ACC112 (cell line): Measurements from ENCODE around the gene RHD.
"Not testable (repeated sequence)": the region's sequence is repeated elsewhere in the genome, so short reads cannot be mapped to it uniquely, and the experiment has no call there.

Experiments used
- H2AFZ ChIP-seq: fragments of 200-600 bp; sonication (generic); one replicate; pipeline ENCODE4 v1.6.0; 2017; ENCODE audit warnings: antibody characterized with exemption, low read length; ENCODE audit not compliant: unreplicated experiment
- H3K27ac ChIP-seq: fragments of 200-600 bp; sonication (generic); 2 replicates; pipeline ENCODE4 v1.5.1; 2014; ENCODE audit warnings: low read depth, mild to moderate bottlenecking, antibody characterized with exemption, low read length, moderate library complexity
- H3K27me3 ChIP-seq: fragments of 200-600 bp; sonication (generic); 2 replicates; pipeline ENCODE4 v1.6.1; 2014; ENCODE audit warnings: mild to moderate bottlenecking, antibody characterized with exemption, low read length, moderate library complexity, mixed read lengths; ENCODE audit not compliant: insufficient read depth
- H3K36me3 ChIP-seq: fragments of 200-600 bp; sonication (generic); 2 replicates; pipeline ENCODE4 v1.6.1; 2016; ENCODE audit warnings: mild to moderate bottlenecking, antibody characterized with exemption, low read length, moderate library complexity, mixed read lengths; ENCODE audit not compliant: insufficient read depth
- H3K4me1 ChIP-seq: fragments of 200-600 bp; sonication (generic); one replicate; pipeline ENCODE4 v1.6.1; 2016; ENCODE audit warnings: low read length, mixed read lengths; ENCODE audit not compliant: insufficient read depth, unreplicated experiment, control insufficient read depth
- H3K4me3 ChIP-seq: fragments of 200-600 bp; sonication (generic); 2 replicates; pipeline ENCODE4 v1.5.1; 2014; ENCODE audit warnings: mild to moderate bottlenecking, low read depth, low read length
- H3K79me2 ChIP-seq: fragments of 200-600 bp; sonication (generic); one replicate; pipeline ENCODE4 v1.6.0; 2016; ENCODE audit warnings: low read length; ENCODE audit not compliant: control insufficient read depth, unreplicated experiment, insufficient read depth

RHD gene

DNA sequence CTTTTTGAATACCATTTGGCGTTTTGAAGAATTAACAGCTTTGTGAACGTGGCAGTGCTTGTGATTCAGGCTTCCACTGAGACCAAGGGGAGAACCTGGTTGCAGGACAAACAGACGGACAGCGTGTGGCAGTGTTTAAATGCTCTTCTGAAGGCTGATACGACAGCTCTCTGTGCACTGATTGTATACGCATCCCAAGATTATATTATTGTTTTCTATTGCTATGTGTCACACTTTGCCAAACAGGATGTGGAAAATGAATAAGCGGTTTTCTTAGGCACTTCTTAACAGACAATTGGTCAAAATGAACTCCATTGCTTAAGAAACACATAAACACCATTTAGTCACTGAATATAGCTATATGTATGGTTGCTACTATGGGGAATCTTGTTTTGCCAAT lies 12.5 kb upstream of the RHD start:
- peak overlapping the region; percentile 88 for H3K27ac ChIP-seq
- peak overlapping the region; percentile 32; the same call in 1 of the 2 replicates for H3K4me3 ChIP-seq
- H3K36me3 ChIP-seq, H3K27me3 ChIP-seq, H3K4me1 ChIP-seq, H2AFZ ChIP-seq: not testable (repeated sequence)
- H3K79me2 ChIP-seq, result peaks cover 11% of the 10 kb centered on the region

DNA sequence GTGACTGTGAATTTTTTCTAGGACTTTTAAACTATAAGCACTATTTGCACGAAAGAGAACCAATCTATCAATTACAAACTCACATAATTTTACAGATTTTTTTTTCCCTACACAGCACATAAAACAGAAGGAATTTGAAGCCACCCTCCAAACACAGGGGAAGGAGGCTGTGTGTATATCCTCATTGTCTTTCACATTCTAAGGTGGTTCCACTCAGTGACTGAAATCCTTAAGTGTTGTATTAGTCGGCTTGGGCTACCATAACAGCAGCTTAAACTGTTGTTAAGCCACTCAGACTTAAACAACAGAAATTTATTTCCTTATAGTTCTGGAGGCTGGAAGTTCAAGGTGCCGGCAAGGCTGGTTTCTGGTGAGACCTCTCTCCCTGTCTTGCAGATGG lies 12.0 kb upstream of the RHD start:
- H3K4me3 ChIP-seq, result peak overlapping the region; percentile 32; the same call in 1 of the 2 replicates
- not testable (repeated sequence) for H2AFZ ChIP-seq, H3K4me1 ChIP-seq, H3K27me3 ChIP-seq, H3K36me3 ChIP-seq
- peak overlapping the region; percentile 88 for H3K27ac ChIP-seq
- peaks cover 11% of the 10 kb centered on the region for H3K79me2 ChIP-seq

DNA sequence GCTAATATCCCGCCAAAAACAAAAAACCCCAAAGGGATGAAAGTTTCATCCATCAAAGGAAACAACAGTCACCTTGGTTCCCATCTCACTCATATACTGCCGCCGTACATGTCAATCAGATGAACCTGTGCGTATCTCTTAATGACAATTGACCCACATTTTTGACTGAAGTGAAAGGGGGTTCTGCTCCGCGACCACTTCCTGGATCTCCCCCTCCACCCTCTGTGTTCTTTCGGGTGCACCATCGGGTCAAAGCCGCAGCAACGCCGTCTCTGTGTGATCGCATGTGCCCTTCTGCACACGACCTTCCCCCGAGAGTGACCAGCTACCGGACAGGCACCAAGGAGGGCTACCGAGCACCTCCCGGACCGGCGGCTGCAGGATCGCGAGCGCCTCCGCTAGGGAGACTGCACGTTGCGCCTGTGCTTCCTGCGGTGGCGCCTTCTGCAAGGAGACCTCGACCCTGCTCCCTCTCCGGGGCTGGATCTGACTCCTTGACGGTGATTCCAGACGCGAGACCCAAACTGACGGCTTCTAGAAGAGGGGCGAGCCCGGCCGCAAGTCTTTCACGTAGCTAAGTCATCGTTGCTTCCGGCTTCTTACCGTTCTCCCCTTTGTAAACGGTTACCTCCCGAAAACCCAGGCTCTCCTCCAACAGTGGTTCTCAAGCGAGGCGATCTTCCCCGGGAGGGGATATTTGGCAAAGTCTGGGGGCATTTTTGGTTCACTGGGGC lies 5.6 kb upstream of the RHD start:
- H2AFZ ChIP-seq, H3K36me3 ChIP-seq, H3K27ac ChIP-seq, H3K79me2 ChIP-seq, H3K27me3 ChIP-seq, H3K4me1 ChIP-seq: not testable (repeated sequence)
- peak overlapping the region; percentile 75 for H3K4me3 ChIP-seq

DNA sequence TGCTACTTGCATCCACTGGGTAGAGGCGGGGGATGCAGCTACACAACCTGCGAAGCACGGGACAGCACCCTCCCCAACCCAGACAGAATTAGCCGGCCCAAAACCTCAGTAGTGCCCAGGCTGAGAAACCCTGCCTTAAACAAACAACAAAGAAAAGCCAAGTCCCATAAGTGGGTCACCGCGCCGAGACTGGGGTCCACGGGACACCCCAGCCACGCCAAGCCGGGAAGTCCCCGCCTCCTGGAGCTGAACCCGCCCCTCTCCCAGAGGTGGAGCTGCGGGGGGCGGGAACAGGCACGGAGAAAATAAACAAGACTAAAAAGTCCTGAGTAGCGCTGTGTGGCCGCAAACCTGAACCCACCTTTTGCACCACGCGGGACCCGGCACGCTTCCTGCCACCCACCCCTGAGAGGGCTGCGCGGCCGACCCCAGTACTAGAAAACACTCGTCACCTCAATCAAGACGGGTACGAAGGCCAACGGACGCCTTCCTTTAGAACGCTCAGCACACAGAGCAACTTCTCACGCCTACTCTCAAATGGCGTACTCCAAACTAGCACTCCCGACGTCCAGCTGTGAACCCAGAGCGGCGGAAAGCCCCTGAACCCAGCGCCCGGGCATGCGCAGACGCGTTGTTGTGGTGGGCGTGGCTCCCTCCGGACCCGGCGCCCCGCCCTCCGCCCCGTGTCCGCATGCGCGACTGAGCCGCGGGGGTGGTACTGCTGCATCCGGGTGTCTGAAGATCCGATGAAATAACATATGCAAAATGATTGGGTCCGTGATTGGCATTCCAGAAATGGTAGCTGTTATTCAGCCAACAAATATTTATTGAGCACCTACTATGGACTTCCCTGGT lies 4.8 kb upstream of the RHD start:
- H3K27me3 ChIP-seq, H2AFZ ChIP-seq, H3K4me1 ChIP-seq, H3K79me2 ChIP-seq, H3K36me3 ChIP-seq: not testable (repeated sequence)
- H3K27ac ChIP-seq, result peak overlapping the region; percentile 61; the same call in 1 of the 2 replicates
- peak overlapping the region; percentile 57 for H3K4me3 ChIP-seq

DNA sequence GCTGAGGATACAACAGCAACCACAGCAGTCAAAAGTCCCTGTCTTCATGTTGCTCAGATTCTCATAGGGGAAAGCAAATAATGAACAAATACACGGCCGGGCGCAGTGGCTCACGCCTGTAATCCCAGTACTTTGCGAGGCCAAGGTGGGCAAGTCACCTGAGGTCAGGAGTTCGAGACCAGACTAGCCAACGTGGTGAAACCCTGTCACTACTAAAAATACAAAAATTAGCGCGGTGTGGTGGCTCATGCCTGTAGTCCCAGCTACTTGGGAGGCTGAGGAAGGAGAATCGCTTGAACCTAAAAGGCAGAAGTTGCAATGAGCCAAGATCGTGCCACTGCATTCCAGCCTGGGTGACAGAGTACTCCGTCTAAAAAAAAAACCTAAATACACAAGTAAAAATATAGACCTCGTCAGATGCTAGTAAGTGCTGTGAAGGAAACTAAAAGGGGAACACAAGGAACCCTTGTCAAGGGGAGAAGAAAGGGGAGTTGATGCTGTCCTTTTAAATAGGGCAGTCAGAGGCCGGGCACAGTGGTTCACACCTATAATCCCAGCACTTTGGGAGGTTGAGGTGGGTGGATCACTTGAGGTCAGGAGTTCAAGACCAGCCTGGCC lies 4.1 kb upstream of the RHD start:
- not testable (repeated sequence) for H3K4me1 ChIP-seq, H3K36me3 ChIP-seq, H3K79me2 ChIP-seq, H3K27me3 ChIP-seq, H2AFZ ChIP-seq, H3K27ac ChIP-seq
- H3K4me3 ChIP-seq, result peak overlapping the region; percentile 40; the same call in 1 of the 2 replicates

DNA sequence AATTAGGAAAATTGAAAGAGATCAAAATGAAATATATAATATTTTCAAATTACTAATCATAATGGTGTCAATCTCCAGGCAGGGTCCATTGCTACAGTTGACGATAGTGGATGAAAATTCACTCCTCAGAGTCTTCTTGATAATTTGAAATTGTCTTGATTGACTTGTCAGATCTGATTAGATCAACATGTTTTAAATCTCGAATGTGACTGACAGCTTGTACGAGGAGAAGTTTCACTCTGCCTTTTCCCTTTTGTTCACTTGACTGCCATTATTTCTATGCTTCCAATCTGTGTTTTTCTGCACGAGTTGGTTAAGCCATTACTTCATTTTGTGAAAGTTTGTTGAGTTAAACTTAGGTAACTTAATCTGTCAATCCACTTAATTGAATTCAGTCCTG lies 3.3 kb downstream of the RHD start:
- H2AFZ ChIP-seq, H3K4me3 ChIP-seq, H3K79me2 ChIP-seq, H3K27ac ChIP-seq, H3K27me3 ChIP-seq, H3K36me3 ChIP-seq, H3K4me1 ChIP-seq: not testable (repeated sequence)

DNA sequence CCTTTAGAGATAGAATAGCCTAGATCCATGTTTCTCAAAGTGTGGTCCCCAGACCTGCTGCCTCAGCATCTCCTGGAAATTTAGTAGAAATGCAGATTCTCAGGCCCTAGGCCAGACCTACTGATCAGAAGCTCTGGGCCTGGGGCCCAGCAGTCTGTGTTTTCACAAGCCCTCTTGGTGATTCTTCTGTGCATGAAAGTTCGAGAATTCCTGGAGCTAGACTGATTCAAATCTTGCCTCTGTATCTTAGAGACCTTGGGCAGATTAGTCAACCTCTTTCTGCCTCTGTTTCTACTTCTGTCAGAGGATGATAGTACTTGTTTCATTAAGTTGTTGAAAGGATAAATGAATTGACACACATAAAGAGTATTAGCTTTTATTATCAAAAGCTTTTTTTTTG lies 5.0 kb downstream of the RHD start:
- not testable (repeated sequence) for H3K27me3 ChIP-seq, H3K79me2 ChIP-seq, H3K4me1 ChIP-seq, H3K36me3 ChIP-seq, H3K27ac ChIP-seq, H2AFZ ChIP-seq, H3K4me3 ChIP-seq

DNA sequence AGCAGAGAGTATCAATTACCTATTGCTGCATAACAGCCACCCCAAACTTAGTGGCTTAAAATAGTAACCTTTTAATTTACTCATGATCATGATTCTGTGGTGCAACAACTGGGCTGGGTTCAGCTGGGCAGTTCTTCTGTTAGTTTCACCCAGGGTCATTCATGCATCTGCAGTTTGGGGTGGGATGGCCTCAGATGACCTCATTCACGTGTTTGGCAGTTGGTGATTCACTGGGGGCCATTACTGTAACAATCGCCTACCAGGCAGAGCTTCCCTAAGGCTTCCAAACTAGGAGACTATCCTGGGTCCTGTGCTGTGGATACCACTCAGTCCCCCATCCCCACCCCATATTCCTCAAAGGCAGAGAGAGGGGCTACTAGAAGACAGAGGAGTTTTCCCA lies 6.0 kb downstream of the RHD start:
- H3K79me2 ChIP-seq, H3K4me3 ChIP-seq, H3K36me3 ChIP-seq, H3K27me3 ChIP-seq, H3K27ac ChIP-seq, H2AFZ ChIP-seq, H3K4me1 ChIP-seq: not testable (repeated sequence)

DNA sequence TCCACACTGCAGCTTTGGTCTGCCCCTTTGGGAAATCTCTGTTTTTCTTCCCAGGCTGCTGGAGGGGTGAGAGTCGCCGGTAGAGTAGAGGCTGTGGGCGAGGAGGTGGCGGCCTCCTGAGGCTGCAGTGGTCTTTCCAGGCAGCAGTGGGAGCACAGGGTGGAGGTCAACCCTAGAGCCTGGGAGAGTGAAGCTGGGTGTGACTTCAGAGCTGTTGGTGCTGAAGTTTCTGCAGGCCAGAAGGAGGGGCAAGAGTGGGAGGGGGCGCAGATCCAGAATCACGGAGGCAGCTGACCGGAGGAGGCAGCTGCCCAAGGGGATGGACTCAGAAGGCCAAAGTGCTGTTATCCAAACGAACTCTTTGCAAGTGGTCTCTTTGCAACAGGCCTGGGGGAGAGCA lies 6.5 kb downstream of the RHD start:
- H3K4me1 ChIP-seq, H3K36me3 ChIP-seq, H3K4me3 ChIP-seq, H3K27ac ChIP-seq, H3K79me2 ChIP-seq, H2AFZ ChIP-seq, H3K27me3 ChIP-seq: not testable (repeated sequence)

DNA sequence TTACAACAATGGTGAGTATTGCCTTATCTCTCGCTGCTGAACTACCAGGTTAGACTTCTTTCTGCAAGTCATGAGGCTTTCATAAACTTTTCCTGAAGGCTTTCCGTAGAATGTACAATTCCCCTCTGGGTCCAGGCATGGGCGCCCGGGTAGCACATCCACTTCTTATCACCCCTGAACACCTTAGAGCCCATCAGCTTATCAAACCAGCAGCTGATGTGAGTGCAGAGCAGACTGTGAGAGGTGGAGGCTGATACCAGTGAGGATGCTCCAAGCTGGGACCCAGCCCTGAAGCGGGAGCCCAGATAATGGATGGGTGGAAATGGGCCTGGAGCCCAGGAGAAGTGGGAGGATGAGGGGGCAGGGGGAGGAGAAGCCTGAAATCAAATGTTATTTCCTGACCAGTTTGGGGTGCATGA lies 7.4 kb downstream of the RHD start:
- H3K27me3 ChIP-seq, H2AFZ ChIP-seq, H3K4me3 ChIP-seq, H3K4me1 ChIP-seq, H3K27ac ChIP-seq, H3K79me2 ChIP-seq, H3K36me3 ChIP-seq: not testable (repeated sequence)

DNA sequence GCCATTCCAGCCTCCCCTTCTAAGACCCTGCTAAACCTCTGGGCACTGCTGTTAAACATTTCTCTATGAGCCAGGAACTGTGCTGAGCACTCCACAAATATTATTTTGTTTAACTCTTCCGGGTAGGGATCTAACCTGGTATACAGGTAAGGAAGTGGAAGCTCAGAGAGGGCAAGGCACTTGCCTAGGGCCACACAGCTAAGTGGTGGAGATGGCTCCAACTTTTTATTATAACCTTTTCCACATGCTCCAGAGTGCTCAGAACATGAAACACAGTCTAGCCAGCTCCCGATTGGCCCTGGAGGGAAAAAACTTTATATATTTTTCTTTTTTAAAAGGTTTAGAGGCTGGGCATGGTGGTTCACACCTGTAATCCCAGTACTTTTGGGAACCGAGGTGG lies 13.6 kb downstream of the RHD start:
- not testable (repeated sequence) for H3K79me2 ChIP-seq, H2AFZ ChIP-seq, H3K4me1 ChIP-seq, H3K27me3 ChIP-seq, H3K4me3 ChIP-seq, H3K36me3 ChIP-seq, H3K27ac ChIP-seq
